Gastroesophageal sphincter (tissue), 3 donors: ENCODE measurements around the gene ARHGAP5.

Experiments used
- EP300 ChIP-seq: sonication (generic); formaldehyde crosslinking; IDR thresholded peaks from one replicate; pipeline ENCODE4 v1.6.1; 2017; ENCODE audit warnings: antibody characterized with exemption, mild to moderate bottlenecking
- POLR2A ChIP-seq, 2 donors: fragments of 450-650 bp; IDR thresholded peaks; one replicate each; pipeline ENCODE4 v1.6.1; 2017; ENCODE audit warnings: antibody characterized with exemption in 2 of 2, mild to moderate bottlenecking in 2 of 2, moderate library complexity in 1 of 2
- POLR2AphosphoS5 ChIP-seq: sonication (generic); formaldehyde crosslinking; IDR thresholded peaks from one replicate; pipeline ENCODE4 v1.6.1; 2017; ENCODE audit warnings: antibody characterized with exemption
- TF ChIP-seq, protein P1 (sequence below), 4 experiments: fragments of 200-600 bp in 2 of 4; fragments of 450-650 bp in 2 of 4; sonication (generic) in 1 of 4; IDR thresholded peaks; one replicate each; pipeline ENCODE4 v1.5.1; 2017 to 2019; ENCODE audit warnings: antibody characterized with exemption in 4 of 4, mild to moderate bottlenecking in 2 of 4, moderate library complexity in 2 of 4

DNA sequence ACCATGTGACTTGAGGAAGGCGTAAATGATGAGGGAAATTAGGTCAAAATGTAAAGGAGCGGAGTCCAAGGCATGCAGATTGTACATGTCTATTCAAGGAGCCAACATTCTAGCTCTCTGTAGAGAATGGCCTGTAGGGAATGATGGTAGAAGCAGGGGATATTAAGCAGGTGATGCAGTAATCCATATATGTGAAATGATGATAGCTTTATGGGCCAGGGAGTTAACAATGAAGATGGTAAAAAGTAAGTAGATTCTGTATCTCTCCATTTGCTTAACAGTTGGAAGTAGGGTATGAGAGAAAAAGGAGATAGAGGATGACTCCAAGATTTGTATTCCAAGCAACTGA is 33.4 kb downstream of the ARHGAP5 start:
- TF ChIP-seq, protein P1, sequence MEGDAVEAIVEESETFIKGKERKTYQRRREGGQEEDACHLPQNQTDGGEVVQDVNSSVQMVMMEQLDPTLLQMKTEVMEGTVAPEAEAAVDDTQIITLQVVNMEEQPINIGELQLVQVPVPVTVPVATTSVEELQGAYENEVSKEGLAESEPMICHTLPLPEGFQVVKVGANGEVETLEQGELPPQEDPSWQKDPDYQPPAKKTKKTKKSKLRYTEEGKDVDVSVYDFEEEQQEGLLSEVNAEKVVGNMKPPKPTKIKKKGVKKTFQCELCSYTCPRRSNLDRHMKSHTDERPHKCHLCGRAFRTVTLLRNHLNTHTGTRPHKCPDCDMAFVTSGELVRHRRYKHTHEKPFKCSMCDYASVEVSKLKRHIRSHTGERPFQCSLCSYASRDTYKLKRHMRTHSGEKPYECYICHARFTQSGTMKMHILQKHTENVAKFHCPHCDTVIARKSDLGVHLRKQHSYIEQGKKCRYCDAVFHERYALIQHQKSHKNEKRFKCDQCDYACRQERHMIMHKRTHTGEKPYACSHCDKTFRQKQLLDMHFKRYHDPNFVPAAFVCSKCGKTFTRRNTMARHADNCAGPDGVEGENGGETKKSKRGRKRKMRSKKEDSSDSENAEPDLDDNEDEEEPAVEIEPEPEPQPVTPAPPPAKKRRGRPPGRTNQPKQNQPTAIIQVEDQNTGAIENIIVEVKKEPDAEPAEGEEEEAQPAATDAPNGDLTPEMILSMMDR (IDR thresholded peaks at IDR 0.05) = no peak
- TF ChIP-seq POLR2AphosphoS5 (no peak), POLR2A (IDR thresholded peaks at IDR 0.05) (no peak), EP300 (no peak)
